GM11168 (cell line): ENCODE results near the gene NUF2.

Experiments
- in situ Hi-C: fragments of 300-500 bp; cut with MboI; formaldehyde crosslinking; loops from one replicate; pipeline ENCODE4 v1.12.0; 2022; ENCODE audit warnings: low sequenced_read_pairs; ENCODE audit not compliant: unreplicated experiment

The NUF2 gene

DNA sequence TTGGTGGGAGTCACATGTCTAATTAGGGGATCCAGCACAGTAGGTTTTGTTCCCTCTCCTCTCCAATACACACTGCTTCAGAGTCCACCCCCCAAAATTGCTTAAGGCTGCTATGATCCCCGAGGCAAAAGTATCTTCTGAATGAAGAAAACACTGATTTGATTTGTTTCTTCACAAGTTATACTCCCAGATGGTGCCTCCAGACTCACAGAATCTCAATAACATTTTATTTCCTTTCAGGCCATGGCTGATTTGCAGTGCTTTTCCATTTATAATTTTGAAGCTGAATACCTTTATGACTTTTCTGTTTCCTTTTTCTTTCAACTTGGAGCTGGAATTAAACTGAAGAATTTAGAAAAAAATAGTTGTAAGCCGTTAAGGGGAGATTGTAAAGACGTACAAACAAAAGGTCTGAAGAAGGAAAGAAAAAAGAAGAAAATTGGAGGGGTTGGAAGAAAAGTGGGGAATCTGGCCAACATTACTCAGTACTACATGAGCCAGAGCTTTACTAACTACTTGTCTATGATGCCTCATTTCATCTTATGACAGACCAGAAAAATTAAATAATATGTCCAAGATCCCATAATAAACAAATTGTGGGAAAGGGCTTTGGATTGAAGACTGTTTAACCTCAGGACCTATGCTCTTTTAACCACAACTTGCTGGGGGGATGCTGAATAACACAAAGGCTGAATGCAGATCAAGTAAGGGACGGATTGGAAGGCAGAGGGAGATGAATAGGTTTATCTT, 75.9 kb downstream of the NUF2 start:
- in situ Hi-C loops, result loop anchor here (25.0 kb wide), 1 partner anchor 1665 kb away; no protein-coding TSS in a partner anchor

DNA sequence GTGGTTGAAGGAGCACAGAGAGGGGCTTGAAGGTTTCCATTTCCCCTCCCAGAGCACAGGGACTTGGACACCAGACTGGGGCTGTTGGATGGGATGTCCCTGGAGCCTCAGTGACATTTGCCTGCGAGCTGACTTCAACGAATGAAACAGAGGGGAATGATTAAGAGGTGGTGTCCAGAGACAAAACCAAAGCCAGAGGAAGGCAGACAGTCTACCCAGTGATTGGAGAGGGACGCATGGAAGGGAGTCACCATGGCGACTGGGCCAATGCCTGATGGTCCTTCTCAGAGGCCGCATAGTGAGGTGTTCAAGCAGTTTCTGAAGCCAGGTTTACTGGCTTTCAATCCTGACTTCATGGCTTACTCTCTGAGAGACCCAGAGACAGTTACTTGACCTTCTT, 77.2 kb downstream of the NUF2 start:
- in situ Hi-C loops, result loop anchor here (25.0 kb wide), 1 partner anchor 1663 kb away; no protein-coding TSS in a partner anchor

DNA sequence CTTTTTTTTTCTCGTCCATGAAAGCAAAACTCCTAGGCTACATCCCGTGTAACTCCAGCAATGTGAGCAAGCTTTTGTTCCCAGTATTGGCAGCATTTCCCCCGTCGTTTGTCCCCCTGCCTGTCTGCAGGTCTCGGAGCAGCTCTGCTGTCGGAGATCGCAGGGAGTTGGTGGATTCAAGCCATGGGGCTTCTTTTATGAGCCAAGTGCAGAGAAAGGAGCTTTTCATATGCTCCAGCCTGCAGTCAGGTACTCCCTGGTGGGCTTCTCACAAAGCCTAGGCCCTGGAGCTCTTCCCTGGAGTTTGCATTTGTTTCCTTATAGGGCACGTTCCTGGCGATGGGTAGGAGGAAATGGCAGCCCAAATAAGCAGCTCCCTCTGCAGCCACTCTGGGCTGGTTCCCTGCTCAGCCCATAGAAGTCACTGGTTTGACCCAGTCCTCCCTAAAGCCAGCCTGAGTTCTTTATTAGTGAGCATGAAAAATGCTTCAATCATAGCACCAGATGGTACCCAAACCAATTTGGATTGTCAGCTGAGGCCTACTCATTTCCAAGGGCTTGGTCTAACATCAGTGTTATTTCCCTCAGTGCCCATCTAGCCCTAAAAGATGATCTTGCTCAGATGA, 78.3 kb downstream of the NUF2 start:
- in situ Hi-C loops, result loop anchor here (25.0 kb wide), 2 partner anchors 1387 to 1662 kb away; no protein-coding TSS in a partner anchor

DNA sequence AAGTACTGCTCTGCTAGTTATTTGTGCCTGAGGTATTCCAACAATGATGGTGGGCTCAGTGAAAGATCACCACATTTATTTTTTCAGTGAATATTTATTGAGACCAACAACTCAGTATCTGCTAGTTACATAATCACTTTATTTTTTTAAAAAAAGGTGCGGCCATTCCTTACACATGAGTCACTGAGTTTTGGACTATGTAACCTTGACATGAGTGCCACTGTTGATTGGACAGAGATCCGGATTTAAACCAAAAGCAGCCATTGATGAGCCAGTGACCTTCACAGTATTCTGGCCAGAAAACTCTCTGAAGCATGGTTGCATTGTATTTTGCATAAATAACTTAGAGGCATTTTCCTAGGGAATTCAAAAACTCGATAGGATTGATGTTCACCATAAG, 79.5 kb downstream of the NUF2 start:
- in situ Hi-C loops, result loop anchor here (25.0 kb wide), 1 partner anchor 1386 kb away; no protein-coding TSS in a partner anchor
